Kidney epithelial cell (primary cell): Measurements from ENCODE around the gene MLIP. TPM values are rescaled to one million over a fixed set of nuclear protein-coding genes. Genes with fewer than 3 reads are reported as not detected.

Experiments
- DNase-seq: peaks from one replicate; pipeline ENCODE4 v3.0.0-alpha.2; 2010; ENCODE audit warnings: low read depth
- H3K27me3 ChIP-seq: 2 replicates; pipeline ENCODE4 v1.6.0; 2011; ENCODE audit warnings: low read length; ENCODE audit not compliant: control insufficient read depth, insufficient read depth
- H3K36me3 ChIP-seq: 2 replicates; pipeline ENCODE4 v1.5.1; 2011; ENCODE audit warnings: low read length; ENCODE audit not compliant: control insufficient read depth, insufficient read depth
- H3K4me3 ChIP-seq: 2 replicates; pipeline ENCODE4 v1.5.1; 2011; ENCODE audit warnings: low read depth, mild to moderate bottlenecking, control low read depth, low read length
- total RNA-seq: library from RNA; depleted of rRNA; stranded (reverse); fragments of >200 nt; gene quantifications from 2 replicates; pipeline ENCODE4 v1.2.3, GENCODE V29; 2015
- TF ChIP-seq, protein P1 (sequence below): IDR thresholded peaks from 2 replicates; pipeline ENCODE4 v1.5.1; 2011; ENCODE audit warnings: mild to moderate bottlenecking, moderate library complexity, low read length, control low read depth, inconsistent platforms; ENCODE audit not compliant: insufficient read depth, poor library complexity, severe bottlenecking

MLIP gene
- total RNA-seq, 1 donor from 2014 or later = not detected

- peak; percentile 79 for DNase-seq
- Histone ChIP-seq H3K27me3 (no peaks in the 10 kb centered on the region), H3K4me3 (peak overlapping the region; percentile 14), H3K36me3 (no peaks in the 10 kb centered on the region)
- TF ChIP-seq, protein P1, sequence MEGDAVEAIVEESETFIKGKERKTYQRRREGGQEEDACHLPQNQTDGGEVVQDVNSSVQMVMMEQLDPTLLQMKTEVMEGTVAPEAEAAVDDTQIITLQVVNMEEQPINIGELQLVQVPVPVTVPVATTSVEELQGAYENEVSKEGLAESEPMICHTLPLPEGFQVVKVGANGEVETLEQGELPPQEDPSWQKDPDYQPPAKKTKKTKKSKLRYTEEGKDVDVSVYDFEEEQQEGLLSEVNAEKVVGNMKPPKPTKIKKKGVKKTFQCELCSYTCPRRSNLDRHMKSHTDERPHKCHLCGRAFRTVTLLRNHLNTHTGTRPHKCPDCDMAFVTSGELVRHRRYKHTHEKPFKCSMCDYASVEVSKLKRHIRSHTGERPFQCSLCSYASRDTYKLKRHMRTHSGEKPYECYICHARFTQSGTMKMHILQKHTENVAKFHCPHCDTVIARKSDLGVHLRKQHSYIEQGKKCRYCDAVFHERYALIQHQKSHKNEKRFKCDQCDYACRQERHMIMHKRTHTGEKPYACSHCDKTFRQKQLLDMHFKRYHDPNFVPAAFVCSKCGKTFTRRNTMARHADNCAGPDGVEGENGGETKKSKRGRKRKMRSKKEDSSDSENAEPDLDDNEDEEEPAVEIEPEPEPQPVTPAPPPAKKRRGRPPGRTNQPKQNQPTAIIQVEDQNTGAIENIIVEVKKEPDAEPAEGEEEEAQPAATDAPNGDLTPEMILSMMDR = no peak
Measured at GRCh38 chr6:54307439-54307910, 196.2 kb downstream of the MLIP start.

GRCh38 chr6:54308289-54308985 lies 197.2 kb downstream of the MLIP start, which contains the start of gene TINAG:
TINAG (plus strand) TSS chr6:54308441; CDS start chr6:54308551, 110 bp downstream.
- TF ChIP-seq, protein P1 = no peak
- Histone ChIP-seq H3K4me3 (peak within 1 kb of the TSS; percentile 32), H3K27me3 (no peaks in the 10 kb centered on the region), H3K36me3 (no peaks in the 10 kb centered on the region)
- DNase-seq = no peak

- TF ChIP-seq, protein P1 = no peak
- Histone ChIP-seq H3K36me3 (no peaks in the 10 kb centered on the region), H3K4me3 (peak overlapping the region; percentile 32), H3K27me3 (no peaks in the 10 kb centered on the region)
- DNase-seq = no peak
Measured at GRCh38 chr6:54308986-54309315, 197.7 kb downstream of the MLIP start.

- DNase-seq = no peak
- Histone ChIP-seq H3K4me3 (peak overlapping the region; percentile 32), H3K27me3 (no peaks in the 10 kb centered on the region), H3K36me3 (no peaks in the 10 kb centered on the region)
- TF ChIP-seq, protein P1 = no peak
Measured at GRCh38 chr6:54310377-54311152, 199.3 kb downstream of the MLIP start.

DNA sequence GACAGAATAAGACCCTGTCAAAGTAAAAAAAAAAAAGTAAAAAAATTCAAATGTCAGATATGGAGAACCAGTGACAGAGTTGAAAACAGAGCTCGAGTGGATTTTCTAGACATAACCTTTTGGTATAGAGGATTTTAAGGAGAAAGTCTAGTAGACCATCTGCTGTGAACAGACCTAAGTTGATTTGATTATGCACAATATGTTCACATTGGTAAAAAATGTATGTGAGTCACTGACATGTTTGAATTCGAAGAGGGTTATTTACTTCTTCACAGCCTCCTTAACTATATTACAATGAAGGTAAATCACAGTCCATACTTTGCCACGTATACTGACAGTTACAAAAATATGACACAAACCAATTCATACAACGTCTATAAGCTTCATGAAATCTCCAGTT lies 204.4 kb downstream of the MLIP start:
- Histone ChIP-seq H3K4me3 (no peak overlapping the region), H3K36me3 (no peaks in the 10 kb centered on the region), H3K27me3 (no peaks in the 10 kb centered on the region)
- DNase-seq = no peak
- TF ChIP-seq, protein P1 = no peak

Other genes starting within 250 kb of the MLIP start
- gene TINAG, start 197.0 kb downstream of the MLIP start, total RNA-seq = 0.75 and 1.3 TPM in 2 replicates